GM21526 (cell line): ENCODE results near the gene UBL4B.

ENCODE experiments used
- ATAC-seq: cut with Tn5 transposase; IDR thresholded peaks from one replicate; pipeline ENCODE4 v1.9.1; 2021; ENCODE audit warnings: moderate library complexity; ENCODE audit not compliant: unreplicated experiment, low FRiP score

Gene UBL4B

DNA sequence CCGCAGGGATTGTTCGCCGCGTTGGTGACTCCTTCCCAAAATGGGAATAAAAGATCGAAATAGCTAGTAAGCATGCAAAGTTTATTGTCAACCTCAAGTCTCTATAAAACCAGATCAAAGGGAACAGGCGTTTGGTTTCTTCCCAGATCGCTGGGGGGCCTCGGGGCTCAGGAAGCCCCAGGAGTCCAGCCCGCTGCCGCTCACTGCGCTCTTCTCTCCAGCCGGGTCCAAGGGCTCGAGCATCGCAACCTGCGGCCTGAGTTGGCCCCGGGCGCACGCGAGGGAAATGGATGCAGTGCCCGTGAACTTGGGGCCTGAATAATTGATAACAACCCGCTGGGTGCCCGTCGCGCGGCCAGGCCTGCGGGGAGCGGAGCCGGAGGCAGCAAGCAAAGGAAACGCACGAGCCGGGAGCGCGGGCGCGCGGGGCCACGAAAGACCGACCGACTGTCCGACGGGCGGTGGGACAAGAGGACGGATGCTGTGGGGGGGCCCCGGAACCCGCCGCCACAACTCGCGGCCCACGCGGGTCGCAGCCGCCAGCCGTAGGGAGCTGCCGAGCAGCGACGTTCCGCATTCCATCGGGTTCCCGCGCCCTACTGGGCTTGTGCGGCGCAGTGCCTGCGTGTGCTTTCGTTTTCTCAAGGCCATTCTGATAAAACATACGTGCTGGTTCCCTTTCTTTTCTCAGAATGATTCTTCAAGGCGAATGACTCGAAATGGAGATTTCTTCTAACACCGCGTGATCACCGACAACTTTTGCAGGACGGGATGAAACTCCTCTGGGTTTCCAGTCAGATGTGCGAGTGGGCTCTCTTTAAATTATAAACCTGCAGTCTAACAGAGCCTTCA, 27.8 kb upstream of the UBL4B start:
- ATAC-seq: no peak

DNA sequence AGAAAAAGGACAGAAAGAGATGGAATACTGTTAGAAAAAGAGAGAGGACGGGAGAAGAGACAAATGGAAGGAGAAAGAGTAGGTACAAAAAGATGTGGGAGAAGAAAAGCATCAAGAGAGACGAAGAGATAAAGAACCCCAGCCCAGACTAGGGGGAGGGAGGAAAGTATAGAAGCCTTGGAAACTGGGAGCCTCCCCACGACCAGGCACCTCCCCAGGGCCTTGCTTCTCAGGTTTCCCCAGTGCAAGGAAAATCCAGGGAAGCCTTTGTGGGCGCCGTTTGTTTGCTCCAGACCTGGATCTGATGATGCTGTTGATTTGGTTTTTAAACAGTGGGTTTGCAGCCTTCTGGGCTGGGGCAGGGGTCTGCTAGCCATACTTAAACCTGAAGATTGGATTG, 26.6 kb upstream of the UBL4B start:
- ATAC-seq: no peak

GRCh38 chr1:110086961-110087360, 25.3 kb upstream of the UBL4B start:
- no peak for ATAC-seq

GRCh38 chr1:110087812-110088738, 24.2 kb upstream of the UBL4B start:
- peak; percentile 59 for ATAC-seq

DNA sequence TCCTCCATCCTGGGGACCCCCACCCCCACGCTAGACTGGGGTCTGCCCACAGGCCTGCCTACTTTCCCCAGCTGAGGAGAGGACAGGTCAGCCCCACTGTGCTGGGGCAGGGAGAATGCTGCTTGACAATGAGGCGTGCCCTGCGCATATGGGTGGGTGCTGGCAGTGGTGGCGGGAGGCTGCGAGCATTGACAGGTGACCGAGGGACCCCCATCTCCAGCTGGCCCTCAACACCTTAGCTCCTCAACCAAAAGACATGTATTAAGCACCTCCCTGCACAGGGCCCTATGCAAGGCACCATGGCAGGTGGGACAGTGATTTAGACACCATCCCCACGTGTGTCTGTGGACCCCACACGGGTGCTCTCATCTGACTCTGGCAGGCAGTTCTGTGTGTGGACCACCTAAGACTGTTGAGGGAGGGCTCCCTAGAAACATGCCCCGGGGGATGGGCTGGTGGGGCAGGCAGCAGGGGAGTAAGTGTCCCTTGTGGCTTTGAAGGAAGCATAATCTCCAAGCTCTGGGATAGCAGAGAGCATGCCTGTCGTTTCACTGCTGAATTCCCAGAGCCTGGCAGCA, 23.4 kb upstream of the UBL4B start:
- ATAC-seq: no peak

GRCh38 chr1:110089561-110090275, 22.5 kb upstream of the UBL4B start:
- no peak for ATAC-seq

- ATAC-seq: no peak
Measured at GRCh38 chr1:110091381-110091780, 20.9 kb upstream of the UBL4B start.

GRCh38 chr1:110091791-110092190, 20.5 kb upstream of the UBL4B start:
- no peak for ATAC-seq

DNA sequence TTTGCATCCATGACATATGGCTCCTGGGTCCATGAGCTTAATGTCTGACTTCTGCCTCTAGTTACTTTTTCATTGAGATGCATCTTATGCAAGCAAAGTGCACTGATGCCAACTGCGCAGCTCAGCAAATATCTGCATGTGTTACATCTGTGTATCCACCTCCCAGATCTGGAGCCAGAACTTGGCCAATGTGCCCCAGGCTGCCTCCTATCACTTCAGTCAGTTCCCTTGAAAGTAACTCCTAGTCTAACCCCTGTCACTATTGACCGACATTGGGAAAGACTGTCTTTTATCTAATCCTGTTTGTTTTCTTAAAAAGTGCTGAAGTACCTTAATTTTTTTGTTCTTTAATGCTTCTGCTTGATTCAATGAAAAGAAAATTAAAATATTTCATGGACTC, 19.3 kb upstream of the UBL4B start:
- ATAC-seq: no peak

DNA sequence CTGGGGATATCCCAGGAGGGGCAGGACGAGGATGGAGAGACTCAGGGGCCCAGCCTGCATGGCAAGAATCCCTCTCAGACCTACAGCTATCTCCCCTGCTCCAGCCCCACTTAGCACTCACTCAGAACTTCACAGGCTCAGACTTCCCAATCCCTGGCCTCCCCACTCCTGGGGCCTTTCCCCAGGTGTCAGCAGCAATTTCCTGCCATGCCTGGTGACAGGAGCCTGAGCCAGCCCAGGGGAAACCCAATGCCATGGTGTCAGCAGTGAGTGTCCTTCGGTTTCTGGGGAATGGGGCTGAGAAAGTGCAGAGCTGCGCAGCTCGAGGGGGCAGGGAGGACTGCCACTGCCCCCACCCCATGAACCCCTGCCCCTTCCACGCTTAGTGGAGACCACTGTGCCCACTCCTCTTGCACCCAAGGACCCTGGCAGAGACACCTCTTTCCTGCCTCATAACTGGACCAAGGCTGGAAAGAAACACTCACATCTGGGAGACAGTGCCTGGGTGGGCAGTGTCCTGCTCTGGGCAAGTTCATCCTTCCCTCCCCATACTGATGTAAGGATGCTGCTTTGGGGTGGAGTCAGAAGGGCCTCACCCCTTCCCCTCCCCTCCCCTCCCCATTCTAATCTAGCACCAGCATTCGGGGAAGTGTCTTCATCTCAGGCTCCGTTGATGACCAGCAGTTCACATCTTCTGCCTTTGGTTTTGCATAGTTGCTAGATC, 17.1 kb upstream of the UBL4B start:
- no peak for ATAC-seq

GRCh38 chr1:110097507-110098221, 14.6 kb upstream of the UBL4B start:
- no peak for ATAC-seq

GRCh38 chr1:110098222-110099026, 13.8 kb upstream of the UBL4B start:
- no peak for ATAC-seq

DNA sequence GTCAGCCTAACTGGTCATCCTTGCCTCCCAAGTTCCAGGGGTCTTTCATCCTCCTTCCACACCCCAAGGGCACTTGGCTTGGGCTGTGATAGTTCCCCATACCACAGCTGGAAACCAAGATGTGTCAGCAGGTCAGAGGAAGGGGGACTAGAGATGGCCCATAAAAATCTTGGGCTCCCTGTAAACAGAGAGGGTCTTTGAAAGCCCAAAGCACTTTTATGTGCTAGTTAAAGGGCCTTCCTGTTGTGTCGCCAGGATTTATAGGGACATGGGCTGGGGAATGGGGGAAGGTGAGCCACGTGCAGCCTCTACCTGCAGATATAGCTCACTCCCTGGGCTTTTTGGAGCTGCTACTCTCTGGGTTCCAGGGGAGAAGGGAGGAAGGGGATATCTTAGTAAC, 11.9 kb upstream of the UBL4B start:
- no peak for ATAC-seq

DNA sequence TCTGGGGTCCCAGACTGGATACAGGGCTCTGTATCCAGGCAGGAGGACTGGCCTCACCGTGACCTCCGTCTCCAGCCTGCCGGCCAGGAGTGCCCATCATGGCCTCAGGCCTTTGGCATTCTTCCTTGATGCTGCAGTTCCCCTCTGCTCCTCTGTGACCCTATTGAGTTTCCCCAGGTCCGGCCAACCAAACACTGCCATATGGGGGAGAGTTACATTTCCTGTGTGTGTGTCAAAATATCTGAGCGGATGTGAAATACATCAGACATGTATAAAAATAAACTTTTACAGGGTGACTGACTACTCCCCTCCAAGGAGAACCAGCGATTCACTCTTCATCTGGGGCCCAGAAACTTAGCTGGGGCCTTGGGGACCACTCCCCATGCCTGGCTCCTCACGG, 10.2 kb upstream of the UBL4B start:
- ATAC-seq: no peak

- no peak for ATAC-seq
Measured at GRCh38 chr1:110106013-110106941, 6.0 kb upstream of the UBL4B start.

DNA sequence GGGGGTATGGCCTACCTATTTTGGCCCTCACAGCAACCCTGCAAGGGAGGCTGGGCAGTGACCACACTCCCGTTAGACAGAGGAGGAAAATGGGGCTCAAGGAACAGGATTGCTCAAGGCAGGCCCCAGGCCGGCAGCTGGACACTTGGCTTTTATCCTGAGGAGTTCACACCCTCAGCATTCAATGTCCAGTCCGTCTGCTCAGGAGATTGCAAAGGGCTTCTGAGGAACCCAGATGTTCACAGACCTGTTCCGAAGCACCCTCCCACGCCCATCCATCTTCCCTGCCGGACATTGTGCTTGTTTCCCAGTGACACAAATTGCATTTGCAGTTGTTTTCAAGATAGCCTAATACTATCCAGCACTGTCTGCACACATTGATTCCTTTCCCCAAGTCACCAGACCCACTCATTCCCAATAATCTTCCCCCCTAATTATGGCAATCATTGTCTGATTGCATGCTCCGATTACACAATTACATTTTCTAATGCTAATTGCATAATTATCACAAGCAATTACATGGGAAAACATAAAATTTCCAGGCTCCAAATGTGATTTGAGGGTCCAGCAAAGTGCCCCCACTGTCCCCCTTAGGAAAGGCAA, 4.3 kb upstream of the UBL4B start:
- no peak for ATAC-seq

GRCh38 chr1:110111081-110111480, 1.2 kb upstream of the UBL4B start:
- no peak for ATAC-seq
